ENCODE measurements around the gene MAP1S. TPM values are rescaled to one million over a fixed set of nuclear protein-coding genes. Genes with fewer than 3 reads are reported as not detected.

The MAP1S gene
- total and polyA plus RNA-seq, 2 of the 13 experiments (the other 11 are each of a cell fraction or from before 2014, with no cell fraction given), result 3.8 to 7.3 TPM

DNA sequence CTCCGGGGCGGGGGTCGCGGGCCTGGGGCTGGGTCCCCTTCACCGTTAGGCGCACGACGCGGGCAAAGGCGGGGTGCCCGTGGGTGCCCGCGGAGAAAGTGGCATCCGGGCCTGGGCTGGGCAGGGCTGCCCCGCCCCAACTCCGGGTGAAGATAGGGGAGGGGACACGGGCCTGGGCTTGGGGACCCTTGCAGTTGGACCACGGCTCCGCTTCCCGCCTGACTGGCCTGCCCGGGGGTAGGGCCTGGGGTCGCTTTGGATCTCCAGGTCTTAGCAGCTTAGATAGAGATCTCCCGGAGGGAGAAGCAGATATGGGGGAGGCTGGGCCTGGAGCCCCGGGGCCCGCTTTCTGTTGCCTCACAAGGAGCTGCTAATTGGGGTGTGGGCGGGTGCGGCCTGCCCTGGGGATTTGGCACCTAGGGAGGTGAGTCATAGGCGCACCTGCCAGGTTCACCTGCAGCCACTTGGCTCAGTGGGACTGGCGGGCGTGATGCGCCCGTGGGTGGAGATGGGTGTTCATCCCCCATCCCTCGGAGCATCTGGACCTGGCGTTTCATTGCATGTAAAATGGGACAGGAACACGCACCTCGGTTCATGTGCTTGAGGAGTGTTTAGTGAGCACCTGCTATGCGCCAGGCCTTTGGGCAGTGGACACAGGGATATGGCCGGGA is 585 bp downstream of the MAP1S start (continued):
- TF ChIP-seq, protein P1, sequence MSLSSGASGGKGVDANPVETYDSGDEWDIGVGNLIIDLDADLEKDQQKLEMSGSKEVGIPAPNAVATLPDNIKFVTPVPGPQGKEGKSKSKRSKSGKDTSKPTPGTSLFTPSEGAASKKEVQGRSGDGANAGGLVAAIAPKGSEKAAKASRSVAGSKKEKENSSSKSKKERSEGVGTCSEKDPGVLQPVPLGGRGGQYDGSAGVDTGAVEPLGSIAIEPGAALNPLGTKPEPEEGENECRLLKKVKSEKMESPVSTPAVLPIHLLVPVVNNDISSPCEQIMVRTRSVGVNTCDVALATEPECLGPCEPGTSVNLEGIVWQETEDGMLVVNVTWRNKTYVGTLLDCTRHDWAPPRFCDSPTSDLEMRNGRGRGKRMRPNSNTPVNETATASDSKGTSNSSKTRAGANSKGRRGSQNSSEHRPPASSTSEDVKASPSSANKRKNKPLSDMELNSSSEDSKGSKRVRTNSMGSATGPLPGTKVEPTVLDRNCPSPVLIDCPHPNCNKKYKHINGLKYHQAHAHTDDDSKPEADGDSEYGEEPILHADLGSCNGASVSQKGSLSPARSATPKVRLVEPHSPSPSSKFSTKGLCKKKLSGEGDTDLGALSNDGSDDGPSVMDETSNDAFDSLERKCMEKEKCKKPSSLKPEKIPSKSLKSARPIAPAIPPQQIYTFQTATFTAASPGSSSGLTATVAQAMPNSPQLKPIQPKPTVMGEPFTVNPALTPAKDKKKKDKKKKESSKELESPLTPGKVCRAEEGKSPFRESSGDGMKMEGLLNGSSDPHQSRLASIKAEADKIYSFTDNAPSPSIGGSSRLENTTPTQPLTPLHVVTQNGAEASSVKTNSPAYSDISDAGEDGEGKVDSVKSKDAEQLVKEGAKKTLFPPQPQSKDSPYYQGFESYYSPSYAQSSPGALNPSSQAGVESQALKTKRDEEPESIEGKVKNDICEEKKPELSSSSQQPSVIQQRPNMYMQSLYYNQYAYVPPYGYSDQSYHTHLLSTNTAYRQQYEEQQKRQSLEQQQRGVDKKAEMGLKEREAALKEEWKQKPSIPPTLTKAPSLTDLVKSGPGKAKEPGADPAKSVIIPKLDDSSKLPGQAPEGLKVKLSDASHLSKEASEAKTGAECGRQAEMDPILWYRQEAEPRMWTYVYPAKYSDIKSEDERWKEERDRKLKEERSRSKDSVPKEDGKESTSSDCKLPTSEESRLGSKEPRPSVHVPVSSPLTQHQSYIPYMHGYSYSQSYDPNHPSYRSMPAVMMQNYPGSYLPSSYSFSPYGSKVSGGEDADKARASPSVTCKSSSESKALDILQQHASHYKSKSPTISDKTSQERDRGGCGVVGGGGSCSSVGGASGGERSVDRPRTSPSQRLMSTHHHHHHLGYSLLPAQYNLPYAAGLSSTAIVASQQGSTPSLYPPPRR (CRISPR knock-in tag; IDR thresholded peaks at IDR 0.05; ENCODE audit: borderline replicate concordance), result no peak
- TF ChIP-seq TBX2 (CRISPR knock-in tag; IDR thresholded peaks at IDR 0.05; ENCODE audit: borderline replicate concordance) (0 out of 2 replicates have a peak, but pooled peaks have one; percentile 1), ZNF496 (CRISPR knock-in tag; IDR thresholded peaks at IDR 0.05; ENCODE audit: insufficient replicate concordance) (no peak), IKZF5 (CRISPR knock-in tag; IDR thresholded peaks at IDR 0.05) (no peak), ASH2L (IDR thresholded peaks at IDR 0.05; ENCODE audit: insufficient read length, low read depth, low read length) (peak; percentile 2), ZNF746 (CRISPR knock-in tag; IDR thresholded peaks at IDR 0.05) (no peak), FOXJ3 (CRISPR knock-in tag; IDR thresholded peaks at IDR 0.05; ENCODE audit: borderline replicate concordance) (no peak), POLR2AphosphoS5 (IDR thresholded peaks at IDR 0.05; ENCODE audit: low read depth, low read length) (no peak), ZNF446 (CRISPR knock-in tag; IDR thresholded peaks at IDR 0.05) (0 out of 2 replicates have a peak, but pooled peaks have one; percentile 5), REPIN1 (CRISPR knock-in tag; IDR thresholded peaks at IDR 0.05; ENCODE audit: borderline replicate concordance, low read depth) (no peak), ARNT2 (CRISPR knock-in tag; IDR thresholded peaks at IDR 0.05; ENCODE audit: low read depth) (0 out of 2 replicates have a peak, but pooled peaks have one; percentile 1), MIER3 (CRISPR knock-in tag; IDR thresholded peaks at IDR 0.05; ENCODE audit: borderline replicate concordance) (no peak), ZNF674 (CRISPR knock-in tag; IDR thresholded peaks at IDR 0.05; ENCODE audit: low read depth) (no peak), ZMYM3 (CRISPR knock-in tag; IDR thresholded peaks at IDR 0.05) (0 out of 2 replicates have a peak, but pooled peaks have one; percentile 21), DBP (CRISPR knock-in tag; IDR thresholded peaks at IDR 0.05; ENCODE audit: not compliant biosample characterization) (no peak), MXD1 (CRISPR knock-in tag; IDR thresholded peaks at IDR 0.05) (0 out of 2 replicates have a peak, but pooled peaks have one; percentile 48), KLF12 (CRISPR knock-in tag; IDR thresholded peaks at IDR 0.05; ENCODE audit: borderline replicate concordance) (0 out of 2 replicates have a peak, but pooled peaks have one; percentile 9), HNF4A (CRISPR knock-in tag; IDR thresholded peaks at IDR 0.05) (no peak)
- TF ChIP-seq, protein P2, sequence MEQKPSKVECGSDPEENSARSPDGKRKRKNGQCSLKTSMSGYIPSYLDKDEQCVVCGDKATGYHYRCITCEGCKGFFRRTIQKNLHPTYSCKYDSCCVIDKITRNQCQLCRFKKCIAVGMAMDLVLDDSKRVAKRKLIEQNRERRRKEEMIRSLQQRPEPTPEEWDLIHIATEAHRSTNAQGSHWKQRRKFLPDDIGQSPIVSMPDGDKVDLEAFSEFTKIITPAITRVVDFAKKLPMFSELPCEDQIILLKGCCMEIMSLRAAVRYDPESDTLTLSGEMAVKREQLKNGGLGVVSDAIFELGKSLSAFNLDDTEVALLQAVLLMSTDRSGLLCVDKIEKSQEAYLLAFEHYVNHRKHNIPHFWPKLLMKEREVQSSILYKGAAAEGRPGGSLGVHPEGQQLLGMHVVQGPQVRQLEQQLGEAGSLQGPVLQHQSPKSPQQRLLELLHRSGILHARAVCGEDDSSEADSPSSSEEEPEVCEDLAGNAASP (CRISPR knock-in tag; IDR thresholded peaks at IDR 0.05; ENCODE audit: borderline replicate concordance), result no peak
